HG03045 (cell line): ENCODE measurements around the gene FAM210A.
"Not testable (repeated sequence)": the region's sequence is repeated elsewhere in the genome, so short reads cannot be mapped to it uniquely, and the experiment has no call there.

Experiments
- ATAC-seq: cut with Tn5 transposase; IDR thresholded peaks from one replicate; pipeline ENCODE4 v1.9.1; 2021; ENCODE audit warnings: mild to moderate bottlenecking, moderate library complexity; ENCODE audit not compliant: unreplicated experiment

The FAM210A gene

GRCh38 chr18:13703899-13704298, 22.5 kb downstream of the FAM210A start:
- no peak for ATAC-seq

GRCh38 chr18:13700153-13700552, 26.2 kb downstream of the FAM210A start:
- ATAC-seq: no peak

- no peak for ATAC-seq
Observed at GRCh38 chr18:13696961-13697360, 29.4 kb downstream of the FAM210A start.

- ATAC-seq: not testable (repeated sequence)
Observed at GRCh38 chr18:13695337-13695736, 31.0 kb downstream of the FAM210A start.

- not testable (repeated sequence) for ATAC-seq
Observed at GRCh38 chr18:13690060-13690459, 36.3 kb downstream of the FAM210A start.

GRCh38 chr18:13688191-13689136, 37.9 kb downstream of the FAM210A start:
- ATAC-seq: no peak

GRCh38 chr18:13684546-13684945, 41.8 kb downstream of the FAM210A start:
- ATAC-seq: no peak

- ATAC-seq: no peak
Observed at GRCh38 chr18:13681701-13682100, 44.7 kb downstream of the FAM210A start.

- no peak for ATAC-seq
Observed at GRCh38 chr18:13680612-13681011, 45.7 kb downstream of the FAM210A start.

GRCh38 chr18:13677350-13677749, 49.0 kb downstream of the FAM210A start:
- ATAC-seq: not testable (repeated sequence)

- no peak for ATAC-seq
Observed at GRCh38 chr18:13676471-13676870, 49.9 kb downstream of the FAM210A start.

GRCh38 chr18:13672657-13673056, 53.7 kb downstream of the FAM210A start:
- no peak for ATAC-seq

- ATAC-seq: no peak
Observed at GRCh38 chr18:13661779-13662256, 64.5 kb downstream of the FAM210A start.

- no peak for ATAC-seq
Observed at GRCh38 chr18:13661051-13661778, 65.1 kb downstream of the FAM210A start.

GRCh38 chr18:13660510-13660909, 65.8 kb downstream of the FAM210A start:
- ATAC-seq: no peak

- no peak for ATAC-seq
Observed at GRCh38 chr18:13658436-13659204, 67.7 kb downstream of the FAM210A start.

- no peak for ATAC-seq
Observed at GRCh38 chr18:13657974-13658373, 68.4 kb downstream of the FAM210A start.

- no peak for ATAC-seq
Observed at GRCh38 chr18:13653746-13654433, 72.5 kb downstream of the FAM210A start.

- no peak for ATAC-seq
Observed at GRCh38 chr18:13649397-13650390, 76.7 kb downstream of the FAM210A start.
